ENCODE measurements around the gene FAM120B.

FAM120B gene

GRCh38 chr6:170420791-170421776 is 114.5 kb downstream of the FAM120B start:
- TF ChIP-seq ISL1 (CRISPR knock-in tag; IDR thresholded peaks at IDR 0.05), result no peak
- no peak for TF ChIP-seq PPARA (CRISPR knock-in tag; IDR thresholded peaks at IDR 0.05; ENCODE audit: borderline replicate concordance)
- TF ChIP-seq RARB (CRISPR knock-in tag; IDR thresholded peaks at IDR 0.05), result no peak
- no peak for TF ChIP-seq ZNF565 (CRISPR knock-in tag; conservative IDR thresholded peaks at IDR 0.05; ENCODE audit: low read depth)
- TF ChIP-seq, protein P1, sequence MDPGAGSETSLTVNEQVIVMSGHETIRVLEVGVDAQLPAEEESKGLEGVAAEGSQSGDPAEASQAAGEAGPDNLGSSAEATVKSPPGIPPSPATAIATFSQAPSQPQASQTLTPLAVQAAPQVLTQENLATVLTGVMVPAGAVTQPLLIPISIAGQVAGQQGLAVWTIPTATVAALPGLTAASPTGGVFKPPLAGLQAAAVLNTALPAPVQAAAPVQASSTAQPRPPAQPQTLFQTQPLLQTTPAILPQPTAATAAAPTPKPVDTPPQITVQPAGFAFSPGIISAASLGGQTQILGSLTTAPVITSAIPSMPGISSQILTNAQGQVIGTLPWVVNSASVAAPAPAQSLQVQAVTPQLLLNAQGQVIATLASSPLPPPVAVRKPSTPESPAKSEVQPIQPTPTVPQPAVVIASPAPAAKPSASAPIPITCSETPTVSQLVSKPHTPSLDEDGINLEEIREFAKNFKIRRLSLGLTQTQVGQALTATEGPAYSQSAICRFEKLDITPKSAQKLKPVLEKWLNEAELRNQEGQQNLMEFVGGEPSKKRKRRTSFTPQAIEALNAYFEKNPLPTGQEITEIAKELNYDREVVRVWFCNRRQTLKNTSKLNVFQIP (CRISPR knock-in tag; IDR thresholded peaks at IDR 0.05; ENCODE audit: borderline replicate concordance, low read depth), result no peak
- no peak for TF ChIP-seq ZNF8 (CRISPR knock-in tag; IDR thresholded peaks at IDR 0.05)
- no peak for TF ChIP-seq ESRRG (CRISPR knock-in tag; IDR thresholded peaks at IDR 0.05)
- TF ChIP-seq SNAI2 (CRISPR knock-in tag; IDR thresholded peaks at IDR 0.05), result no peak
- TF ChIP-seq ZFP30 (CRISPR knock-in tag; IDR thresholded peaks at IDR 0.05), result no peak
- no peak for TF ChIP-seq BACH2 (CRISPR knock-in tag; IDR thresholded peaks at IDR 0.05; ENCODE audit: borderline replicate concordance)
- TF ChIP-seq ARNTL (CRISPR knock-in tag; IDR thresholded peaks at IDR 0.05; ENCODE audit: borderline replicate concordance, low read depth), result no peak
- no peak for TF ChIP-seq TOX (CRISPR knock-in tag; IDR thresholded peaks at IDR 0.05; ENCODE audit: borderline replicate concordance)
- no peak for TF ChIP-seq ZNF70 (CRISPR knock-in tag; IDR thresholded peaks at IDR 0.05)
- no peak for TF ChIP-seq CSDC2 (CRISPR knock-in tag; IDR thresholded peaks at IDR 0.05)
- TF ChIP-seq, protein P2, sequence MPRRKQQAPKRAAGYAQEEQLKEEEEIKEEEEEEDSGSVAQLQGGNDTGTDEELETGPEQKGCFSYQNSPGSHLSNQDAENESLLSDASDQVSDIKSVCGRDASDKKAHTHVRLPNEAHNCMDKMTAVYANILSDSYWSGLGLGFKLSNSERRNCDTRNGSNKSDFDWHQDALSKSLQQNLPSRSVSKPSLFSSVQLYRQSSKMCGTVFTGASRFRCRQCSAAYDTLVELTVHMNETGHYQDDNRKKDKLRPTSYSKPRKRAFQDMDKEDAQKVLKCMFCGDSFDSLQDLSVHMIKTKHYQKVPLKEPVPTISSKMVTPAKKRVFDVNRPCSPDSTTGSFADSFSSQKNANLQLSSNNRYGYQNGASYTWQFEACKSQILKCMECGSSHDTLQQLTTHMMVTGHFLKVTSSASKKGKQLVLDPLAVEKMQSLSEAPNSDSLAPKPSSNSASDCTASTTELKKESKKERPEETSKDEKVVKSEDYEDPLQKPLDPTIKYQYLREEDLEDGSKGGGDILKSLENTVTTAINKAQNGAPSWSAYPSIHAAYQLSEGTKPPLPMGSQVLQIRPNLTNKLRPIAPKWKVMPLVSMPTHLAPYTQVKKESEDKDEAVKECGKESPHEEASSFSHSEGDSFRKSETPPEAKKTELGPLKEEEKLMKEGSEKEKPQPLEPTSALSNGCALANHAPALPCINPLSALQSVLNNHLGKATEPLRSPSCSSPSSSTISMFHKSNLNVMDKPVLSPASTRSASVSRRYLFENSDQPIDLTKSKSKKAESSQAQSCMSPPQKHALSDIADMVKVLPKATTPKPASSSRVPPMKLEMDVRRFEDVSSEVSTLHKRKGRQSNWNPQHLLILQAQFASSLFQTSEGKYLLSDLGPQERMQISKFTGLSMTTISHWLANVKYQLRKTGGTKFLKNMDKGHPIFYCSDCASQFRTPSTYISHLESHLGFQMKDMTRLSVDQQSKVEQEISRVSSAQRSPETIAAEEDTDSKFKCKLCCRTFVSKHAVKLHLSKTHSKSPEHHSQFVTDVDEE (CRISPR knock-in tag; IDR thresholded peaks at IDR 0.05), result no peak
- no peak for TF ChIP-seq CREB5 (CRISPR knock-in tag; IDR thresholded peaks at IDR 0.05; ENCODE audit: low read depth)
- no peak for TF ChIP-seq OSR1 (CRISPR knock-in tag; IDR thresholded peaks at IDR 0.05)
- TF ChIP-seq ZFP3 (CRISPR knock-in tag; IDR thresholded peaks at IDR 0.05), result no peak
- no peak for ATAC-seq

GRCh38 chr6:170421921-170422320 is 115.4 kb downstream of the FAM120B start:
- TF ChIP-seq ZNF565 (CRISPR knock-in tag; conservative IDR thresholded peaks at IDR 0.05; ENCODE audit: low read depth) (no peak), BACH2 (CRISPR knock-in tag; IDR thresholded peaks at IDR 0.05; ENCODE audit: borderline replicate concordance) (no peak), GLIS3 (CRISPR knock-in tag; IDR thresholded peaks at IDR 0.05) (no peak), ZNF8 (CRISPR knock-in tag; IDR thresholded peaks at IDR 0.05) (no peak), PATZ1 (CRISPR knock-in tag; IDR thresholded peaks at IDR 0.05; ENCODE audit: borderline replicate concordance) (no peak), PPARA (CRISPR knock-in tag; IDR thresholded peaks at IDR 0.05; ENCODE audit: borderline replicate concordance) (no peak)
- ATAC-seq, result no peak

- ATAC-seq, result no peak
- TF ChIP-seq OSR1 (CRISPR knock-in tag; IDR thresholded peaks at IDR 0.05) (no peak), ZC3H10 (CRISPR knock-in tag; IDR thresholded peaks at IDR 0.05) (no peak), SNAI2 (CRISPR knock-in tag; IDR thresholded peaks at IDR 0.05) (no peak), ZNF565 (CRISPR knock-in tag; conservative IDR thresholded peaks at IDR 0.05; ENCODE audit: low read depth) (no peak), GLIS3 (CRISPR knock-in tag; IDR thresholded peaks at IDR 0.05) (no peak), CREB5 (CRISPR knock-in tag; IDR thresholded peaks at IDR 0.05; ENCODE audit: low read depth) (no peak), CSDC2 (CRISPR knock-in tag; IDR thresholded peaks at IDR 0.05) (no peak), CSRNP3 (CRISPR knock-in tag; IDR thresholded peaks at IDR 0.05) (no peak), TCF4 (CRISPR knock-in tag; IDR thresholded peaks at IDR 0.05; ENCODE audit: borderline replicate concordance) (no peak), PPARA (CRISPR knock-in tag; IDR thresholded peaks at IDR 0.05; ENCODE audit: borderline replicate concordance) (no peak)
- TF ChIP-seq, protein P1 (CRISPR knock-in tag; IDR thresholded peaks at IDR 0.05; ENCODE audit: borderline replicate concordance, low read depth), result no peak
Observed at GRCh38 chr6:170423030-170423429, 116.5 kb downstream of the FAM120B start.
